Measurements from ENCODE around the gene TGFBR1. TPM values are rescaled to one million over a fixed set of nuclear protein-coding genes. Genes with fewer than 3 reads are reported as not detected.
"Not testable (repeated sequence)": the region's sequence is repeated elsewhere in the genome, so short reads cannot be mapped to it uniquely, and the experiment has no call there.

The TGFBR1 gene
- polyA plus RNA-seq, 3 donors = 51.1 to 52.3 (median 52.2) TPM

DNA sequence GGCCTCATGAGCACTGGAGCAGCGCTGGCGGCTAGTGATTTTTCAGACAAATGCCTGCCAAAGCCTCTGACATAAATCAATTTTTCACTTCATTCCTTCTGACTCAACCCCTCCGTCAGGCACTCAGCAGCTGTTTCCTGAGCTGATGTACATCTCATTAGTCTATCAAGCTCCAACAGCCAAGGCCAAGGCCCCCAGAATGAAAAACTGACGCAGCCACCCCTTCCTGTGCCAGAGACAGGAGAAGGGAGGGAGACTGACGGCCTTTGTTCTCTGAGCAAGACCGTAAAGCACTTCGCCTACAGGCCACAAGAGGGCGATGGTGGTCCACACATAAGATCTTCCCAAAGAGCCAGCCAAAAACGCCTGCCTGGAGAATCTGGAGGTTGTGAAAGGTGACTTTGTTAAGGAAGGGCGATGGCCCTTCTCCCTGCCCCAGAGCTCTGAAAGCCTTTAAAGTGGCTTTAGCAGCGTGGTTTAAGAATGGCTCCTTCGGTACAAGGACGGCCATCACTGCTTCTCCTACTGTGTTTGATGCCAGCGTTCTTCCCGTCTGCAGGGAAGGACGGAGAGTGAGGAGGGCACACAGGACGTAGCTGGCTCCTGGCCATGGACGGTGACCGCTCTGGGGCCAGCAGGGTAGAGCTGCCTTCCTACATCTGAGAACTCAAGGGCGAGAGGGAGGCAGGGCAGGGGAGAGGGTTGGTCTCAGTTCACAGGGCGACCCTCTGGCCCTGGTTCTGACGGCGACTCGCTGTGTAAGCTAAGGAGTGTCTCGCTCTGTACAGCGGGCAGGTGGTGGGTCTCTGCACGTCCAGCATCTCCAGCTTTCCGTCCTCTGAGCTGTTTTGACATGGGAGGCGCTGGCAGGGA, 79.8 kb downstream of the TGFBR1 start:
- DNase-seq (ENCODE audit: low read depth in 3 of 3, low spot score in 2 of 3) = peak; percentile 86 to 87 (median 86)

DNA sequence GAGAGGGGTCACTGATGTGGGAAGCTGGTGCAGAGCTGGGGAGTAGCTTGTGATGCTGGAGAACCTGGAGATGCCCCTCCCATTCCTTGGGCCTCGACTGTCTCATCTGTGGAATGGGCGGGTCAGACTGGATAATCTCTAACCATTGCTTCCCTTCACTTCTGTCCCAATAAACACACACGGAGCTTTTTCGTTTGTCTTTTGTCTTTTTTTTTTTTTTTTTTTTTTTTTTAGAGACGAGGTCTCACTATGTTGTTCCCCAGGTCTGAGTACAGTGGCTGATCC, 80.4 kb downstream of the TGFBR1 start:
- DNase-seq (ENCODE audit: low read depth in 3 of 3, low spot score in 2 of 3) = no peak

DNA sequence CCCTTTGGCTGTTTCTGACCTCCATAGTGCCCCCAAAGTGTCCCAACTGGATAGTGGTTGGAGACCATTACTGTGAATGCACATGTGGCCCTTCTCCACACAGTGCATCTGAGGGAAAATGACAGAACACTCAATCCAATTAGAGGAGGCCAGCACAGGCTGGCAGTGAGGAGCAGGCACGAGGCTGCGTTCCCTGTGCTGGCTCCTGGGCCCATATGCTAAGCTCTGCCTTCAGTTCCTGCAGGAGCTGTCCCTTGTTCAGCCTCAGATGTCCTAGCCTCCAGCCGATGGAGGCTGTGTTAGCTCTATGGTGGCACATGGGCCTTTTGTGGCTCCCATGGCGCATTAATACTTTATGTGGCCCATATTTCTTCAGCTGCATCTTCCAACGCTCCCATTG, 81.0 kb downstream of the TGFBR1 start:
- no peak for DNase-seq (ENCODE audit: low read depth in 3 of 3, low spot score in 2 of 3)

DNA sequence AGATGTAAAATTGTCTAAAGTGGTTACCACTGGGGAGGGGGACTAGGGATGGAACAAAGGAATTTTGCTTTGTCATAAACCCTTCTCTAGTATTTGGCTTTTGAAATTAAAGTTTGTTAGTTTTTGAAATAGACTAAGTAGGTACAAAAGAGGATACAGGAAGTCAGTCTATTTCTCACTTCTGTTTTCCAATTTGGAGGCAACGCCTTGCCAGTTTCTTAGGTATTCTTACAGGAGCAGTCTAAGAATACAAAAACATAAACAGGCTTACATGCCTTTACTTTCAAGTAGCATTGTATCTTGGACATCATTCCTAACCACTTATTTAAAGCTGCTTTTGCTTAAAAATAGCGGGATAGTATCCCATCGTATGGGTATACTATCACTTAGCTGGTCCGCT, 82.4 kb downstream of the TGFBR1 start:
- DNase-seq (ENCODE audit: low read depth in 3 of 3, low spot score in 2 of 3) = no peak

DNA sequence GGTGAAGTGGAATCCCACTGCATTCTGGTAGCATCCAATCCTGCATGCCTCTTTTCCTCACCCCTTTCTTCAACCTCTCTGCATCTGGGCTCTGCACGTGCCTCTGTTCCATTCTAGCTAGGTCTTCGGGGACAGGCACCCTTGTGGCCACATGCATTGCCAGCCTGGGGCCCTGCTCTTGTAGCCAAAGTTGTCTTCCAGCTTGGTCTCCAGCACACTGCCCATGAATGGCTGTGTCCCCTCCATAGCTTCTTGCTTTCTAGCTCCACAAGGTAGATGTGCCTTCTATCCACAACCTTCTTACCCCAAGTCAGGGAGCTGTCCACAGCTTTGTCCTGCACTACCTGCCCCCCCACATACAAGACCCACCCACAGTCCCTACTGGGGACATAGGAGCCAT, 84.3 kb downstream of the TGFBR1 start:
- DNase-seq (ENCODE audit: low read depth in 3 of 3, low spot score in 2 of 3) = no peak

DNA sequence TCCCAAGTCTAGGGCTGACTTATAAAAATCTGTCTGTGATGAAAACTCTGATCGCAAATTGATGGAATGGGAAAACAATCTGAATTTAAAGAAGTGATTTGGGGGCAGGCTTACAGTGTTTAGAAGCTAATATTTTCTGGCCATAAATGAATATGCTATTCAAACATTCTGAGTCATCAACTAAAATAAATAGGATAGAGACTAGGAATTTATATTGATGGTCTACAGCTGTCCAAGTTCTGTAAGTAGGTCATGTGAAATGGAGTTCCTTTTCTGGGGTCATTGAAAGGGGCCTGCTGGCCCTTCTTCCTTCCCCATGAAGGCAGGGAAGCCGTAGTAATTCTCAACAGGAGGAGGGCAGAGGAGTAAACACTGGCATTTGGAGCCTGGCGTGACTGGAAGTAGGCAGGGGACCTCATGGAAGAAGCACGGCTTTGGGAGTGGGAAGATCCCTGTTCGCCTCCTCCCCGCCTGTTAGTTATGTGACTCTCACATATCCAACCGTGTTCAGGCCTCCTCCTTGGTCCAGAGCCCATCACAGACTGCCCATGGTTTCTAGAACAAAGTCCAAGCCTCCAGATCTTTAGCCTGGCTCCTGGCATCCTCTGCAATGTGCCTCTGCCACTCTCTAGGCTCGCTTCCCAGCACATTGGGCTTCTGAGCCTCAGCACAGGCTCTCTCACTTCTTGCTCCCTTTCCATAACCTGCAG, 85.1 kb downstream of the TGFBR1 start:
- DNase-seq (ENCODE audit: low read depth in 3 of 3, low spot score in 2 of 3) = no peak

DNA sequence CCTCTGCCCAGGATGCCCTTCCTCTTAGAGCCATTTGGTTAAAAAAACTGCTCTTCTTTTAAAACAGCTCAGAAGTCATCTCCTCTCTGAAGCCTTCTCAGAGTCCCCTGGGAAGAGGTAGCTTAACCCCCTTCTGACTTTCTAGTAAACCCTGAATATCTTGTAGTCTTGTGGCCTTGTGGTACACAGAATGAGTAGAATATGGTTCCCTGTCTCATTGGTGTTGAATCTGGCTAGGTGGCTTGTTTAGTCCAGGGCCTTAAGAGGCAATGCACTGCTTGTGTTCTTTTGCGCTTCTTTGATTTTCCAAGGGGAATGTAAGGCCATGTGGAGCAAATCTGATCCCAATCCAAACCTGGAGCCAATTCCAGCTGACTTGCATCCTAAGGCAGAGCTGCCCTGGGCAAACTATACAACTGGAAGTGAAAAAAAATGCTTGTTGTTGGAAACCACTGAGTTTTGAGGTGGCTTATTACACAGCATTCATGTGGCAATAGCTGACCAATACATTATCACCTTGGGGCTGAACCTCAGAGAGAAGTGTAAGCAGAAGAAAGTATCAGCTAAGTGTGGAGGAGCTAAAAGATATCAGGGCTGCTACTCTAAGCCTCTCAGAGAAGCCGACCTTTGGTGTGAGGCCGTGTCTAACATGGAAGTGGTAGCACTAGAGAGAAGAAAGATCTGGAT, 85.8 kb downstream of the TGFBR1 start:
- DNase-seq (ENCODE audit: low read depth in 3 of 3, low spot score in 2 of 3) = no peak

DNA sequence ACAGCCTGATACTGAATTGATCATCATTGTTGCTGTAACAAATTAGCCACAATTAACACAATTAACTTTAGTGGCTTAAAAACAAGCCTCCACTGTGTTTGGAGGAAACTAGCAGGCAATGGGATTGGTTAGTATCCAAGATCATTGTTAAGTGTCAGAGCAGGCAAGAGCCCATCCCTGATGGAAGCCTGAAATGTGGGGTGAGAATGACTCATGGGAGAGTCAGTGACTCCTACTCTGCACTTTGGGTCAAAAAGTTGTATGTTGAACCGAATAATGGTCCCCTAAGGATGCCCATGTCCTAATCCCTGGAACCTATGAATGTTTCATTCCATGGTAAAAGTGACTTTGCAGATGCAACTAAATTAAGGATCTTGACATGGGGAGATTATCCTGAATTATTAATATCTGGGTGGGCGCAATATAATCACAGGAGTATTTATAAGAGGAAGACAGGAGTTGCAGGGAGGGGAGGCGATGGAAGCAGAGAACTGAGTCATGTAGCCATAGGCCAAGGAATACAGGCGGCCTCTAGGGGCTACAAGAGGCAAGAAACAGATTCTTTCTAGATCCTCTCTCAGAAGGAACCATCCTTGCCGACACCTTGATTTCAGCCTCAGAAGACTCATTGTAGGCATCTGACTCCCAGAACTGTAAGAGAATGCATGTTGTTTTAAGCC, 88.0 kb downstream of the TGFBR1 start:
- no peak for DNase-seq (ENCODE audit: low read depth in 3 of 3, low spot score in 2 of 3)

DNA sequence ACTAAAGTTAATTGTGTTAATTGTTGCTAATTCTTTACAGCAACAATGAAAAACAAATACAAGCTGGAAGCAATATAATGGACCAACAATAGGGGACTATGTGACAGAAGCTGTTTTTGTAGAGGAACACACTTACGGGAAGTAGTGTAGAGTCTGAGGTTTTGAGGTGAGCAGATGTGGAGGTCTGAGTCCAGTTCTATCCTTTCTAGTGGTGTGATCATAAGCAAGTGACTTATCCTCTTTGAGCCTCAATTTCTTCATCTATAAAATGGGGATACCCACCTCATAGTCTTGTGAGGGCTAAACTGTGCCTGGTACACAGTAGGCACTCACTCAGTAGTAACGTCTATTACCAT, 88.5 kb downstream of the TGFBR1 start:
- DNase-seq (ENCODE audit: low read depth in 3 of 3, low spot score in 2 of 3) = no peak

DNA sequence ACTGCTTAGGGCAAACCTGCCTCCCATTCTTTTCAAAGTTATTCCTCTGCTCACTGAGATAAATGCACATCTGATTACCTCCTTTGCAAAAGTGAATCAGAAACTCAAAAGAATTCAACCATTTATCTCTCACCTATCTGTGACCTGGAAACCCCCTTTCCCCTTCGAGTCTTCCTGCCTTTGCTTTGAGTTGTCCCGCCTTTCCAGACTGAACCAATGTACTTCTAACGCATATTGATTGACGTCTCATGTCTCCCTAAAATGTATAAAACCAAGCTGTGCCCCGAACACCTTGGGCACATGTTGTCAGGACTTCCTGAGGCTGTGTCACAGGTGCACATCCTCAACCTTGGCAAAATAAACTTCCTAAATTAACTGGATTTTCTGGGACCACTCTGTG, 91.6 kb downstream of the TGFBR1 start:
- not testable (repeated sequence) for DNase-seq (ENCODE audit: low read depth in 3 of 3, low spot score in 2 of 3)

DNA sequence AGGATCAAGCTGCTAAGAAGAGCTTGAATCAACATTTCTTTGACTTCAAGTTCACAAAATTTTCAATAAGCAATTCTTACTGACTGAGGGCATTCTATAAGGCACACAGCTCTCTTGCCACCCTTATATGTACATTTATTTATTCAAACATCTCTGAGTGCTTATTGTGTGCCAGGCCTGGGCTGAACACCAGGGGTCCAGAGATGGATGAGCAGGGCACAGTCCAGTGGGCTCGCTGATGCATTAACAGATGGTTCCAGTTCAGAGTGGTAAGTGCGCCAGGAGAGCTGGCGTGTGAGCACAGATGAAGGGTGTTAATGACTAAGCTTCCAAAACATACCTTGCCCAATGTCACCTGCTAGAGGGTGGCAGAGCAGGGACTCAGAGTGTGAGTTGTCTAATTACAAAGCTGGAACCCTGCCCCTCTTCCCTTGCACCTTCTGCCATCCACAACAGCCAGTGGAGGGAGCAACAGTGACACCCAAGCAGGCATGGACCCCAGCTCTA, 92.3 kb downstream of the TGFBR1 start:
- DNase-seq (ENCODE audit: low read depth in 3 of 3, low spot score in 2 of 3) = no peak

DNA sequence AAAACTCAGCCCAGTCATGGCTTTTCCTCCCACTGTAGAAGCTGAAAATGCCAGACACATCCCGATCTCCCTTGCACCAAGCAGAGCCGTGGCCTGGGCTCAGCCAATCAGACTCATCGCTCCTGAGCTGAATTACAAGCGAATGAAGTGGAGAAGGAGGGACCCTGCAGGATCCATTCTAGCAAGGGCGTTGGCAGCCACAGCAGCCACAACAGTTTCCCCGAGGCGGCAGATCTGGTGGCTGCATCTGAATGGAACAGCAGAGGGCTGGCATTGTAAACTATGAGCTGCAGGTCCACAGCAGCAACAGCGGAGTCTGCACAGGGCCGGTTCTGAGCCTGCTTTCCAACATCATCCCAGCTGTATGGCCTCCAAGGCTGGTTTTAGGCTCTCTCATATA, 93.1 kb downstream of the TGFBR1 start:
- DNase-seq (ENCODE audit: low read depth in 3 of 3, low spot score in 2 of 3) = no peak

DNA sequence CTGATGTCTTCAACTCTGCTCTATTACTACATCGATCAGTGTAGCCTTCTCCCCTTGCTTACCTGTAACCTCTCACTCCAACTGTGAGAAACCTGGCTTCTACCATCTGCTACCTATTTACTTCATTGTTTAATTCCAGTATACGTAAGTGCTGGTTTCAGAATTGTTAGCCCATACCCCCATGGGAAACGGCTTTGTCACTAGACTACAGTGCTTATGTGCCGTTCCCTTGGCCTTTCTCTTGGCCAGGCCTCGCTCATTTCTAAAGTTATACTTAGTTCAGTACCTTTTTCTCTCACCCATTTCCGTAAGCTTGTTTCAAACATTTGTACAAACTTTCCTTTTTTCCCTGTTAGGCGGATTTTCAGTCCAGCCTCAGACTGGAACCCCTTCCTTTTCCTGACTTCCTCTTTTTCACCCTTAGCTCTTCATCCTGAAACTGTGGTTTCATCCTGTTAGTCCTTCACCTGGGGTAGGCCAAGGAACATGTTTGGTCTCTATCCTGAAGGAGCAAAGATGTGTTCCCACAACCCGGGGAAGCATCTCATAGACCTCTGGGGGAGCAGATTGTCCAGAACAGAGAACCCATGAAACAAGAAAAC, 95.1 kb downstream of the TGFBR1 start:
- no peak for DNase-seq (ENCODE audit: low read depth in 3 of 3, low spot score in 2 of 3)

DNA sequence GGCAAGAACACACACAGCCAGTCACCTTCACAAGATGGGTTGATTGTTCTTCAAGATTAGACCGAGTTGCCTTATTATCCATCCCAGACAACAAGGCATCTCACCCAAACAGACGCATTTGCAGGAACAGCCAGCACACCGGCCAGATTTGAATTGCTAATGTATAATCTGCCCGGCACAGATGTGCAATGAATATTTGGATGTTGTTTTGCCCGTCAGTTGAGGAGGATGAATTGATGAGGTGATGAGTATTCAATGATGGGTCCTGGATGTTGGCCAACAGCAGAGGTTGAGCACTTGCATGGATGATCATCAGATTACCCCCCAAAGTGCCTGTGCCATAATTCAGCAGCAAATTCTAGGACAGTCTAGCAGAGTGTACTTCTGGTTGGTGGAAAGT, 96.7 kb downstream of the TGFBR1 start:
- no peak for DNase-seq (ENCODE audit: low read depth in 3 of 3, low spot score in 2 of 3)

Other genes starting within 250 kb of the TGFBR1 start
- gene COL15A1, start 161.2 kb upstream of the TGFBR1 start, polyA plus RNA-seq (ENCODE audit: insufficient read length in 3 of 3) = 10 to 100 TPM; 25.8 to 33.0 (median 29.8) TPM
- 10 to 100 TPM; 49.2 to 52.1 (median 50.5) TPM for gene ALG2, start 116.8 kb downstream of the TGFBR1 start, polyA plus RNA-seq (ENCODE audit: insufficient read length in 3 of 3)
- gene SEC61B, start 117.2 kb downstream of the TGFBR1 start, polyA plus RNA-seq (ENCODE audit: insufficient read length in 3 of 3) = 100 to 1,000 TPM; 139 to 160 (median 151) TPM